GM19372 (cell line): ENCODE measurements around the gene CLDN3.
"Not testable (repeated sequence)": the region's sequence is repeated elsewhere in the genome, so short reads cannot be mapped to it uniquely, and the experiment has no call there.

Source experiments
- ATAC-seq: cut with Tn5 transposase; IDR thresholded peaks from one replicate; pipeline ENCODE4 v1.9.1; 2021; ENCODE audit warnings: mild to moderate bottlenecking, low read depth, moderate library complexity; ENCODE audit not compliant: unreplicated experiment

Gene CLDN3

DNA sequence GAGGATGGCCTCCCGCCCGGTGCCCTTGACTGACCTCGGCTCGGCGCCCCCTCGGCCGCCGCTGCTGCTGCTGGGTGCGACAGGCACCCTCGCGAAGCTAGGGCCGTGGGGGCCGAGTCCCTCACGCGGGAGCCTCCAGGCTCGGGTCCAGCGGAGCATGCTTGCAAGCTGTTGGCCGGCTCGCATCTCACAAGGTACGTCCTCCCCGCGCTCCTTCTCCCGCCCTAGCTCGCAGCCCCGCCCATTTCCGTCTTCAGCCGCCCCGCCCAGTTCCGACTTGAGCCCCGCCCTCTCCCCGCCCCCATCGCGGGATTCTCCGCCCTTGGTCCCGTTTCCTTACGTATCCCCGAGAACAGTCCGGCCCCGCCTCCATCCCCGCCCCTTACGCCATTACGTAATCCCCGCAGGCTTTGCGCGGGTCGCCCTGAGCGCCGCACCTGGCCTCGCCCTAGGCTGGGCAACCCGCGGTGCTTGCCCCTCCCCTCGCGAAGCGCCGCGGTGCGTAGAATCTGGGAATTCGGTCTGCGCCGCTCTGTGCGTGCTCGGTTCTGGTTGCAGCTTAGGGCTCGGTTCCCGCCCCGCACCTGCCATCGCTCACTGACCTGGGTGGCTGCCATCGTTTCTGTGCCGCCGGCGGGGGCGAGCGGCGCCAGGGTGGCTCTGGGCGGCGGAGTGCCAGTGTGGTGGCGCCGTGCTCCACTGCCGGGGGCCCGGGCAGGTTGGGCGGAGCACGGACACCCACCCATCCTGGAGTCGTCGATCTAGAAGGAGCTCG is 31.3 kb downstream of the CLDN3 start, which contains the start of gene ABHD11:
Gene ABHD11, minus strand, starts transcription at position 191 of the 775 bp plus-strand sequence. Its CDS starts 32 bp downstream, at position 159.
- peak; percentile 79 for ATAC-seq

DNA sequence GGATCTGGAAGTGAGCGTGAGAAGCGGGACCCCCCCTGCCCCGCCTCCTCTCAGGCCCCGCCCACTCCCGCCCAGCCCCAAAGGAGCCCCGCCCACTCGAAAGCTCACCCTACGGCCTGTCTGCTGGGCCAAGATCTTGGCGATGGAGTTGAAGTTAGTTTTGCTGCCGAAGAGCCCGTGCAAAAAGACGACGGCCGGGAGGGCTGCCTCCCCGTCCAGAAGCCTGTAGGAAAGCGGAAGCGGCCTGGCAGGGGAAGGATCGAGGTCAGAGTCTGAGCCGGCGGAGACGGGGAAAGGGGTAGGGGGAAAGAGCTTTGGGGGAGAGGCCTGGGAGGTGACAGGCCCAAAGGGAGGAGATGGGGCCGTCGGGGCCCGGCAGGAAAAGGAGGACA is 31.9 kb downstream of the CLDN3 start:
- ATAC-seq: peak; percentile 18

DNA sequence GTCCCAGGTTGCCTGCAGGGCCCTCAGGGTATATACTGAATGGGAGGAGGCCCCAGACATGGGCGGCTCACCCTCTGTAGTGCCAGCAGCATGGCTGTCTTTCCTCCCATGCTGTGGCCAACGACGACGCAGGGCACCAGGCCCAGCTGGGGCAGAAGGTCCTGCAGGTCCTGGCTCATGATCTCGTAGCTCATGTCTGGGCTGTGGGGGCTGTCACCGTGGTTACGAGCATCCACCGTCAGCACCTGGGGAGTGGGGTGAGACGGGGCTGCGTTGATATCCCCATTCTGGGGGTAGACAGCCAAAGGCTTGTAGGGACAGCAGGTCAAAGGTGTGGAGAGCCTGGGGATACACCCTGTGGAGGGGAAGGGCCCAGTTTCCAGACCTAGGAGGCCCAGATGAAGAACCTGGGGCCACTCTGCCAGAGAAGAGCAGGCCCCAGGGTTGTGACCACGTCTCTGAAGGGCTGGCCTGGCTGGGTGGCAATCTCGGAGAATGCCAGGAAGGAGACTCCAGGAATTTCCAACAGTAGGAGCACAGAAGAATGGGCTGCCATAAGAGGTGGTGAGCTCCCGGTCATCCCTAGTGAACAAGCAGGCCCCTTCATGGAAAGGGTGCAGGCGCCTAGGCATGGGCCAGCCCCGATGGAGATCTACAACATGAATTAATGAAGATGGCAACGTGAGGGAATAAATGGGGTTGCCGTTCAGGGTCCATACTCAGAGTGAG is 32.4 kb downstream of the CLDN3 start:
- ATAC-seq: no peak

DNA sequence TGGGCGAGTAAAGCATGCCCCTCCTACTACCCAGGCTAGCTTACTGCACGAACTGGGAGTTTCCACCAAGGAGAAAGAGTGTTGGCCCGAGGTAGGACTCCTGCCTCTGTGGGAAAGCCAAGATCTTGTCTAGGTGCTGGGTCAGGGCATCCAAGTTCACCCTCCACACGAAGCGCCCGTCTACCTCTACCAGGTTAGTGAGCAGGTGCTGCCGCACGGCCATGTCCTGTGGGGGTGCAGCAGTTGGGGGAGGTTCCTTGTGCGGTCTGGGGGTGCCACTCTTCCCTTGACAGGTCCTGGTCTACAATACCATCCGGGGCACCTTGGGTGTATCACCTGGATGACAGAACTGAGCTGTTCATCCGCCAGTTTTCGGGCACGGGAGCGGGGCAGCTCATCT is 33.2 kb downstream of the CLDN3 start:
- no peak for ATAC-seq

DNA sequence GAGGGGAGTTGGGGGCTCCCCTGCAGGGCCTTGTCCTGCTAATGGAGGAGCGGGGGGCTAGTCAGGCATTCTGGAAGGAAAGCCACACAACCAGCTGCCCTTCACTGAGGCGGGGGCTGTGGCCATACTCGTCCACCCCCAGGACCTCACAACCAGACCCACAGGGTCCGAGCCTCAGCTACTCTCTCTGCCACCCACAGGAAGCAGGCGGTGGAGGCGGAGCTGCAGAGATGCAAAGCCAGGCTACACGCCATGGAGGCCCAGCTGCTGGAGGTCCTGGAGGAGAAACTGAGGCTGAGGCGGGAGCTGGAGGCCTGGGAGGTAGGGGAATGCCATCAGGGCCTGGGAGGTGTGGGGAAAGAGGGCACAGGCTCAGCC is 34.6 kb downstream of the CLDN3 start:
- ATAC-seq: no peak

DNA sequence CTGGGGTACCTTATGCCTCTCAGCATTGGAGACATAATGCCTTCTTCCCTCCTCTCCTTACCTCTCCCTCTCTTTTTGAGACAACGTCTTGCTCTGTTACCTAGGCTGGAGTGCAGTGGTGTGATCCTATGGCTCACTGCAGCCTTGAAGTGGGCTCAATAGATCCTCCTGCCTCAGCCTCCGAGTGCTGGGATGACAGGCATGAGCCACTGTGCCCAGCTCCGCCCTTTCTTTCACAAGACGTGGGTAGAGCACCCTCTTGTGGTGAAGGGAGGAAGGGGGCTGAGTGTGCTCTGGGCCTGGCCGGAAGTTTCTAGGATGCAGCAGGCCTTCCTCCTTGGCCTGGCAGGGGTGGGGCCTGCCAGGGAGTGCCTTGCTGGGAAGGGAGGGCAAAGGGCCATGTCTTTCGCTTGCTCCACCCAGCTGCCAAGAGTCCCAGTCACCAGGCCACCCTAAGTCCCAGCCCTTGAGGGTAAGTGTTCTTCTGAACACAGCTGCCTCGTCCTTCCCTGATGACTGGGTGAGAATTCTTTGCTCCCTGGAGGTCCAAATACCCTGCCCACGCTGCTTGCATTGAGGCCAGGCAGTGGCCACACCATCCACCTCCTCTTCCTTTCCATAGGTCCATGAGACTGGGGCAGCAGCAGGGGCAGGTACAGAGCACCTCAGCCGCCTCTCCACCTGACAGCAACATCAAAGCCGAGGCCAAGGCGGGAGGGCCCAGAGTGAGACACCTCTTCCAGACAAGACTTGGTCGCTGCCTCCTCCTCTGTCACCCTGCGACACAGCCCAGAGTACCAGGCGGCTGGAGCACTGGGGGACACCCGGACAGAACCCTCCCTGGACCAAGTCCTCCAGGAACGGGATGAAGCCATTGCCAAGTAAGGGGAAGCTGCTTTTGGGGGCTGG is 35.2 kb downstream of the CLDN3 start:
- ATAC-seq: no peak

DNA sequence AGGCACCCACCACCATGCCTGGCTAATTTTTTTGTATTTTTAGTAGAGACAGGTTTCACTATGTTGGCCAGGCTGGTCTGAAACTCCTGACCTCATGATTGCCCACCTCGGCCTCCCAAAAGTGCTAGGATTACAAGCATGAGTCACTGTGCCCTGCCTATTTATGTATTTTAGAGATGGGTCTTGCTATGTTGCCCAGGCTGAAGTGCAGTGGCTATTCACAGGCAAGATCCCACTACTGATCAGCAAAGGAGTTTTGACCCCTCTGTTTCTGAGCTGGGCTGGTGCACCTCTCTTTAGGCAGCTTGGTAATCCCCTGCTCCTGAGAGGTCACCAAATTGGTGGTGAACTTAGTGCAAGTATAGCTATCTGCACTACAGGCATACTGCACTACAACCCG is 37.7 kb downstream of the CLDN3 start:
- no peak for ATAC-seq

DNA sequence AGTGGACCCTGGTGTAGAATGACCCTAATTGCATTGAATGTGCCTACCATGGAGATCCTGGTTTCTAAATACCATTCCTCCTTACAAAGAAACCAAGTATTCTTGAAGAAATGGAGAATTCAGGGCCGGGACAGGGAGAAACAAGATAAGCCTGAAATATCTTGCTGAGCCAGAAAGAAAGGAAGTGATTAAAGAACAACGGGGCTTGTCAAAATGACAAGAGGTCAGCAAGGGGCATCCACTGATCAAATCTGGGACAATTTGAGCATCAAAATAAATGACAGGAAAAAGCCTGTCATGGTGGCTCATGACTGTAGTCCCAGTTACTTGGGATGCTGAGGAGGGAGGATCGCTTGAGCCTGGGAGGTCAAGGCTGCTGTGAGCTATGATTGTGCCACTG is 39.6 kb downstream of the CLDN3 start:
- ATAC-seq: no peak

DNA sequence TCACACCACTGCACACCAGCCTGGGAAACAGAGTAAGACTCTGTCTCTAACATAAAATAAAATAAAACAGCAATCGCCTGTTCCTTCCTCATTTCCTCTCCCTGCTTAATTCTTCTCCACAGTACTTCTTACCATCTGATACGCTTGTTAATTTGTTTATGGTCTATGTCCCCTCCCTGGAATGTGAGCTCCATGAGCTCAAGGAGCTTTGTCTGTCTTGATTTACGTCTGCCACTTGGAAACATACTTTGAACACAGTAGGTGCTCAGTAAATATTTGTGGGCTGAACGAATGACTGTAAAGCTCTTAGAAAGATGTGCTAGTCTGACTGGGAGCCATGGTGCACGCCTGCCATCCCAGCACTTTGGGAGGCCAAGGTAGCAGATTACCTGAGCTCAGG is 41.5 kb downstream of the CLDN3 start:
- ATAC-seq: no peak

DNA sequence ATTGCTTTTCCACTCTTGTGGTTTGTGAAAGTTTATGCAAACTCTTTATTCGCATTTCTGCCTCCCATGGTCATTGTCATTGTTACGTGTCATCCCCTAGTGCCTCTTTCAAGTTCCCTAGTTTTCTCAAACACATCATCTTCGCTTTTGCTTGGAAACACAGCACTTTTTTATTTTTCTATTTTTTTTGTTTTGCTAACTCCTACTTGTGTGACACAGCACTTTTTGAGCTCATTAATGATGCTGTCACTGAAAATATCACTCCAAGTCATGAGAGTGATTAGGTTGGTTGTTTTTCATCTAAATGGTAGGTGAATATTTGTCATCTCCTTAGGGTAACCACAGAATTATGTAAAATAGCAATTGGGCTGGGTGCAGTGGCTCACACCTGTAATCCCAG is 42.1 kb downstream of the CLDN3 start:
- no peak for ATAC-seq

DNA sequence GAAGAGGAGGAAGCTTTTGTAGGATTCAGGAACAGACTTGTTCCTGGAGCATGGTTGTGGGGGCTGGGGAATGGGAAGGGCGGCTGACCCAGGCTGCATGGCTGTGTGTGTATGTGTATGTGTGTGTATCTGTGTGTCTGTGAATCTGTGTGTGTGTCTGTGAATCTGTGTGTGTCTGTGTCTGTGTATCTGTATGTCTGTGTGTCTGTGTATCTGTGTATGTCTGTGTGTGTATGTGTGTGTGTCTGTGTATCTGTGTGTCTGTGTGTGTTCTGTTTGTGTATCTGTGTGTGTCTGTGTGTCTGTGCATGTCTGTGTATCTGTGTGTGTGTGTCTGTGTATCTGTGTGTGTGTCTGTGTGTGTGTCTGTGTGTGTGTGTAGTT is 44.0 kb downstream of the CLDN3 start:
- no peak for ATAC-seq

DNA sequence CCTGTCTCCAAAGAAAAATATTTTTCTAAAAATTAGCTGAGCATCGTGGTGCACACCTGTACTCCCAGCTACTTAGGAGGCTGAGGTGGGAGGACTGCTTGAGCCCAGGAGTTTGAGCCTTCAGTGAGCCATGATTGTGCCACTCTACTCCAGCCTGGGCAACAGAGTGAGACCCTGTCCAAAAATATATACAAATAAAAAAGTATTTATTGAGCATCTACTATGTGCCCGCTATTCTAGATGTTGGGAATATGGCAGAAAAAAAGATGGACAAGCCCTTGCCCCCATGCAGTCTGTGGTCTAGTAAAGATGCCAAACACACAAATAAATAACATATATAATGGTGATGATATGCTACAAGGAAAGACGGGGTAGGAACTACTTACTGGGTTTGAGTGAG is 46.3 kb downstream of the CLDN3 start:
- no peak for ATAC-seq

DNA sequence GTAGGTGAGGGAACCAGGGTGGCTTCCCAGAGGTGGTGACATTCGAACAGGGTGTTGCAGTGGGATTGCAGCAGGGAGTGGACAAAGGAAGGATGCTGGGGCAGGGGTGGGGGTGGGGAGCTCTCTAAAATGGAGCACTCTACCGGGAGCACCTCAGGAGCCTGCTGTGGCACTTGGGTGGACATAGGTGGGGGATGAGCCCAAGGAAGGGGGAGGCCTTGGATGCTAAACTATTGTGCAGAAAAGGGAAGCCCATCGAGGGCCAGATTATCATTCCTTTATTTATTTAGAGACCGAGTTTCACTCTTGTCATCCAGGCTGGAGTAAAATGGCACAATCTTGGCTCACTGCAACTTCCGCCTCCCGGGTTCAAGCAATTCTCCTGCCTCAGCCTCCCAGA is 47.3 kb downstream of the CLDN3 start:
- no peak for ATAC-seq

DNA sequence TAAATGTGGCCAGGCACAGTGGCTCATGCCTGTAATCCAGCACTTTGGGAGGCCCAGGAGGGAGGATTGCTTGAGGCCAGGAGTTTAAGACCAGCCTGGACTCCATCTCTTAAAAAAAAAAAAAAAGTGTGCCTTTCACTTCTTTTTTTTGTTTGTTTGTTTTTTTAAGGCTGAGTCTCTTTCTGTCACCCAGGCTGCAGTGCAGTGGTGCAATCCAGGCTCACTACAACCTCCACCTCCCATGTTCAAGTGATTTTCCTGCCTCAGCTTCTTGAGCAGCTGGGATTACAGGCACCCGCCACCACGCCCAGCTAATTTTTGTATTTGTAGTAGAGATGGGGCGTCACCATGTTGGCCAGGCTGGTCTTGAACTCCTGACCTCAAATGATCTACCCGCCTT is 47.9 kb downstream of the CLDN3 start:
- not testable (repeated sequence) for ATAC-seq

DNA sequence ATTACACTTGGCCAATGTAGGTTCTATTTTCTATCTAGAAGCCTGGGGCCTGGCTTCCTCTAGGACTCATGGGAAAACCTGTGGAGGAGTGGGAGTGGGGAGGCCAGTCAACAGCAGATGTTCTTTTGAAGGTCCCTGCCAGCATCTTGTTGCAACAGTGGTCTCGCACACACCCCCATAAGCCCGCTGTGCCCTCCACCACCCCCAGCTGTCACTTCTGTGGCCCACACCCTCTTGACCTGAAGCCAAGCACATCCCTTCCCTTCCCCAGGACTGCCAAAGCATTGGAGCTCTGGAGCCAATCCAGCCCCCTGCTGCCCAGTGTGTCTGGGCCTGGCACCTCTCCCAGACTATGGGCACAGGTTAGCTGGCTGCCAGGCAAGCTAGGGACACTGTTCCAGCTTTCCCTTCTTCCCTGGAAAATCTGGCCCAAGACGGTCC is 48.7 kb downstream of the CLDN3 start:
- no peak for ATAC-seq

DNA sequence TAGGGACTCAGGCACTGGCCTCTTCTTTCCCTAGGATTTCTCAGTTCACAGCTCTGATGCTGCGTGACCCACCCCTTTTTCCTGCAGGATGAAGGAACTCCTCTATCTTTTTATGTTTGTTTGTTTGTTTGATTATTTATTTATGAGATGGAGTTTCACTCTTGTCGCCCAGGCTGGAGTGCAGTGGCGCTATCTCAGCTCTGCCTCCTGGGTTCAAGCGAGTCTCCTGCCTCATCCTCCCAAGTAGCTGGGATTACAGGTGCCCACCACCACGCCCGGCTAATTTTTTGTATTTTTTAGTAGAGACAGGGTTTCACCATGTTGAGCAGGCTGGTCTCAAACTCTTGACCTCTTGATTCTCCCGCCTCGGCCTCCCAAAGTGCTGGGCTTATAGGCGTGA is 49.6 kb downstream of the CLDN3 start:
- not testable (repeated sequence) for ATAC-seq

DNA sequence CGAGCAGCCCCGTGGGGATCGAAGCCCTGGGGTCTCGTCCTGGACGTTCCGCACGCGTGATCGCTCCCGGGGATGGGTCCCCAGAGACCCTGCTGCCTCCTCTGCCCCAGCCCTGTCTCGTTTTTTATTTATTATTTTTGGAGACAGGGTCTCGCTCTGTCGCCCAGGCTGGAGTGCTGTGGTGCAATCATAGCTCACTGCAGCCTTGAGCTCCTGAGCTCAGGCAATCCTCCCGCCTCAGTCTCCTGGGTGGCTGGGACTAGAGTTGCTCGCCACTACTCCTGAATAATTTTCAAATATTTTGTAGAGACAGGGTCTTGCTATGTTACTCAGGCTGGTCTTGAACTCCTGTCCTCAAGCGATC is 50.3 kb downstream of the CLDN3 start:
- peak; percentile 3 for ATAC-seq
